Left ventricle myocardium inferior (tissue), 1 donor: ENCODE results near the gene S100A12. TPM values are rescaled to one million over a fixed set of nuclear protein-coding genes. Genes with fewer than 3 reads are reported as not detected.

ENCODE experiments used
- DNase-seq: peaks from one replicate; pipeline ENCODE4 v3.0.0-alpha.2; 2020
- H3K27ac ChIP-seq: fragments of 200-600 bp; replicated peaks from 2 replicates; pipeline ENCODE4 v1.8.0; 2021
- H3K27me3 ChIP-seq: fragments of 200-600 bp; 2 replicates; pipeline ENCODE4 v1.8.0; 2021; ENCODE audit warnings: low read depth
- H3K36me3 ChIP-seq: fragments of 200-600 bp; 2 replicates; pipeline ENCODE4 v1.8.0; 2021
- H3K4me1 ChIP-seq: fragments of 200-600 bp; 2 replicates; pipeline ENCODE4 v1.8.0; 2021
- H3K4me3 ChIP-seq: fragments of 200-600 bp; 2 replicates; pipeline ENCODE4 v1.8.0; 2021; ENCODE audit warnings: mild to moderate bottlenecking, moderate library complexity
- H3K9me3 ChIP-seq: fragments of 200-600 bp; replicated peaks from 2 replicates; pipeline ENCODE4 v1.8.0; 2021
- CTCF ChIP-seq: fragments of 200-600 bp; IDR thresholded peaks from 2 replicates; pipeline ENCODE4 v1.8.0; 2021; ENCODE audit warnings: antibody characterized with exemption, mild to moderate bottlenecking, borderline replicate concordance
- intact Hi-C: fragments of 100-400 bp; cut with micrococcal nuclease; formaldehyde crosslinking; loops from one replicate; pipeline ENCODE4 v1.11.0; 2022
- total RNA-seq: library from RNA; stranded (reverse); fragmentation: NEBNext Ultra II Directional; extraction: Animal tissue kit (Norgen Biotek cat#: 25700); gene quantifications from one replicate; pipeline ENCODE4 v1.2.1, GENCODE V29; 2021
- donor health status: DM: no; HTN: yes; CAD: no; lungs with severe emphysema.

The S100A12 gene
- total RNA-seq, 1 donor from 2014 or later = 2.3 TPM

GRCh38 chr1:153340356-153340755 is 35.1 kb downstream of the S100A12 start:
- TF ChIP-seq CTCF = no peak
- H3K9me3 ChIP-seq = no peaks in the 10 kb centered on the region
- no peaks in the 10 kb centered on the region for H3K36me3 ChIP-seq
- peaks cover 53% of the 10 kb centered on the region for H3K27me3 ChIP-seq
- DNase-seq = no peak
- no peak overlapping the region for H3K4me3 ChIP-seq
- no peak overlapping the region for H3K27ac ChIP-seq
- intact Hi-C loops = no loop called here
- H3K4me1 ChIP-seq = no peaks in the 10 kb centered on the region

- H3K27me3 ChIP-seq = peaks cover 50% of the 10 kb centered on the region
- no peaks in the 10 kb centered on the region for H3K4me1 ChIP-seq
- H3K36me3 ChIP-seq = no peaks in the 10 kb centered on the region
- H3K4me3 ChIP-seq = no peak overlapping the region
- intact Hi-C loops = no loop called here
- no peaks in the 10 kb centered on the region for H3K9me3 ChIP-seq
- H3K27ac ChIP-seq = no peak overlapping the region
- TF ChIP-seq CTCF = no peak
- no peak for DNase-seq
Observed at GRCh38 chr1:153339802-153340201, 35.6 kb downstream of the S100A12 start.

GRCh38 chr1:153337980-153338853 is 37.2 kb downstream of the S100A12 start:
- H3K36me3 ChIP-seq = no peaks in the 10 kb centered on the region
- no peak overlapping the region for H3K4me3 ChIP-seq
- H3K27me3 ChIP-seq = peaks cover 50% of the 10 kb centered on the region
- TF ChIP-seq CTCF = no peak
- H3K9me3 ChIP-seq = no peaks in the 10 kb centered on the region
- no peak overlapping the region for H3K27ac ChIP-seq
- no peaks in the 10 kb centered on the region for H3K4me1 ChIP-seq
- no peak for DNase-seq
- intact Hi-C loops = no loop called here

- no peak for DNase-seq
- Histone ChIP-seq H3K4me1 (no peaks in the 10 kb centered on the region), H3K36me3 (no peaks in the 10 kb centered on the region), H3K4me3 (no peak overlapping the region), H3K9me3 (peaks cover 7% of the 10 kb centered on the region), H3K27me3 (peaks cover 40% of the 10 kb centered on the region), H3K27ac (no peak overlapping the region)
- no peak for TF ChIP-seq CTCF
- intact Hi-C loops = no loop called here
Observed at GRCh38 chr1:153336650-153337049, 38.8 kb downstream of the S100A12 start.

- Histone ChIP-seq H3K36me3 (no peaks in the 10 kb centered on the region), H3K4me3 (no peak overlapping the region), H3K4me1 (no peaks in the 10 kb centered on the region), H3K9me3 (peaks cover 24% of the 10 kb centered on the region), H3K27ac (no peak overlapping the region), H3K27me3 (peaks cover 28% of the 10 kb centered on the region)
- DNase-seq = no peak
- intact Hi-C loops = no loop called here
- TF ChIP-seq CTCF = no peak
Observed at GRCh38 chr1:153333902-153334301, 41.5 kb downstream of the S100A12 start.
